GM18511 (cell line): ENCODE data around the gene COX15.
A peak's percentile ranks its signal among the peaks of the same experiment; 100 is the strongest.
"Not testable (repeated sequence)": the region's sequence is repeated elsewhere in the genome, so short reads cannot be mapped to it uniquely, and the experiment has no call there.

Experiments
- ATAC-seq: cut with Tn5 transposase; IDR thresholded peaks from one replicate; pipeline ENCODE4 v1.9.1; 2021; ENCODE audit warnings: mild to moderate bottlenecking, moderate library complexity; ENCODE audit not compliant: unreplicated experiment

COX15 gene

DNA sequence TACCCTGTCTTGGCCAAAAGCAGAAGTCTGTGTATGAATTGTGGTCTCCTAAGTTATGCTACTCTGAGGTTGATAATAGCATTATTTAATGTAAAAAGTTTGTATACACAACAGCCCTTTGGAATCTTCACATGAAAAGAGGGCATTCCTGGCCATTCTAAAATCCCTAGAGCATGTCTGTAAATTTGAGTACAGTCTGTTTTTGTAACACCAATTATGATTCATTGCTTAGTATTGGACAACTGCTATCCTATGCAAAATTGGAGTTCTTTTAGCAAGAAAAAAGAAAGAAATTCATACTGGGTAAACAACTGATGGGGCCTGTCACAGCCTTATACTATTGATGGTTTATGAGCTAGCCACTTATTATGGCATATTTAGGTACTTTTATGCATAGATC, 10.3 kb upstream of the COX15 start:
- no peak for ATAC-seq

DNA sequence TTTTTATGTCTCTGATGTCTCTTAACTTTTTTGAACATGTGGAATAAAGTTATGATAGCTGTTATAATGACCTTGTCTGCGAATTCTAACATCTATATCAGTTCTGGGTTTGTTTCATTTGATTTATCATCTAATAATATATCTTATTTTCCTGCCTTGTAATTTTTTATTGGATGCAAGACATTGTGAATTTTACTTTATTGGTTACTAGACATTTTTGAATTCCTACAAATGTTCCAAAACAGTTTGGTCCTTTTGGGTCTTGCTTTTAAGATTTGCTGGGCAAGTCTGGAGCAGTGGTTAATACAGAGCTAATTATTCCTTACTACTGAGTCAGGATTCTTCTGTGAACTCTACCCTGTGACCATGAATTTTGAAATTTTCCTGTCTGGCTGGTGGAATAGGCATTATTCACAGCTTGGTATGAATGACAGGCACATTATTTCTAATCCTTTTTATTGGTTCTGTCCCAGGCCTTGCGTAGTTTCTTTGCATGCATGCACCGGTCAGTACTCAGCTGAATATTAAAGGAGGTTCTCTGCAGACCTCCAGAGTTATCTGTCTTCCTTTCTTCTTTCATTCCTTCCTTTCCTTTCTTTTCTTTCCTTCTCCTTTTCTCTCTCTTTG, 9.1 kb upstream of the COX15 start:
- ATAC-seq = no peak

DNA sequence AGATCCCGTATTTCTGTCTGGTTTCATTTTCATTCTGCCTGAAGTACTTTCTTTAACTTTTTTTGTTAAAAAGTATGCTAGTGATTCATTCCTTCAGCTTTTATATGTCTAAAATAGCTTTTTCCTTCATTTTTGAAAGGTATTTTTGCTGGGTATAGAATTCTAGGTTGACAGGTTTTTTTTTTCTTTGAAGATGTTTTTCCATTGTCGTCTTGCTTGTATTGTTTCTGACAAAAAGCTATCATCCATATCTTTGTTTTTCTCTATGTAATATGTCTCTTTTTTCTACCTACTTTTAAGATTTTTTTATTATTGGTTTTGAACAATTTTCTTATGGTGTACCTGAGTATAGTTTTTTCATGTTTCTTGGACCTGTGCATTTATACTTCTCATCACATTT, 8.3 kb upstream of the COX15 start:
- ATAC-seq = no peak

DNA sequence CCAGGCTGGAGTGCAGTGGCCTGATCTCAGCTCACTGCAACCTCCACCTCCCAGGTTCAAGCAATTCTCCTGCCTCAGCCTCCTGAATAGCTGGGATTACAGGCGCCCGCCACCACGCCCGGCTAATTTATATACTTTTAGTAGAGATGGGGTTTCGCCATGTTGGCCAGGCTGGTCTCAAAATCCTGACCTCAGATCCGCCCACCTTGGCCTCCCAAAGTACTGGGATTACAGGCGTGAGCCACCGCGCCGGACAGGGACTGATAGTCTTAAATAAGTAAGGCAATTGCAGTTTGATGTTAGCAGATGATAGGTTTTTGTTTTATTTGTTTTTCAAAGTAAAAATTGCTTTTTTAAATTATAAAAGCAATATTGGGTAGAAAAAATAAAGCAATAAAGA, 2.2 kb upstream of the COX15 start:
- not testable (repeated sequence) for ATAC-seq

DNA sequence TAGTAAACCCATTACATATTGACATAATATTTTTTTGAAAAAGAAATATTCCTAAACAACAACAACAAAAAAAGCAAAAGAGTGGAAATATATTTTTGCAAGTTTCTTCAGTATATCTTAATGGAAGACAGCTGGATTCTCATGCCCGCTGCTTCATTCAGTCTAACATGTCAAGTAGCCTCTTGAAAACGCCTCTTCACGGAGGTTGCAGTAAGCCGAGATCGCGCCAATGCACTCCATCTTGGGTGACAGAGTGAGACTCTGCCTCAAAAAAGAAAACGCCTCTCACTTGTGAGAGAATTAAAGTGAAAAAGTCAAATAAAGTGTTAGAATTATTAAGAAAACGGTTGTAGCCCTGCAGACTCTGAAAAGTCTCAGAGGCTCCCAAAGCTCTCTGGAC, 1.4 kb upstream of the COX15 start:
- no peak for ATAC-seq

DNA sequence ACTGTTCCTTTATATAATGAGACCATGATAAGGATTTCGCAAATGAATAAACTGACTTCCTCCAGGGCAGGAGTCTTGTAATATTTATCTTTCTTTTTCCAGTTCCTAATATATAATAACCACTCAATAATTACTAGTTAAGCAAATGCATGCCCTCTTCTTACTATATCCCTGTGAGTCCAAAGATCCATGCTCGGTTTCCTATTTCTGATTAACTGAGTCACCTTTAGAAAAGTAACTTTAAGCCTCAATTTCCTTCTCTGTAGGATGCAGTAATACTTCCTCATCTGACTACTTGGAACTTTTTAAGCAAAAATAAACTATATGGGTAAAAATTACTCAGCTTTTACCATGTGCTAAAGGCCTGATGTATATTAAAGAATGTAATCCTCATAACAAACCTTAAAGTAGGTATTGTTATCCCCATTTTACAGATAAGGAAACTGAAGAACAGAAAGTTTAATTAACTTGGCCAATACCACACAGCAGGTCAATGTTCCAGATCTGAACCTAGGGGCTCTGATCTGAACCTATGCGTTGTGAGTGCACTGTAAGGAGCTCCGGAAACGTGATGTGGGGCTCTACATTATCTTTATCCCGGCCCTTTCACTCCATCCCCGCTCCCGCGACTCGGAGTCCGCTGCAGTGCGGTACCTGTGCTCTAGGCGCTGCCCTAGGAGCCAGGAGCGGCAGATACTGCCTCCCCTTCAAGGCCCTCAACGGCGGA, 458 bp downstream of the COX15 start:
- peak; percentile 49 for ATAC-seq

DNA sequence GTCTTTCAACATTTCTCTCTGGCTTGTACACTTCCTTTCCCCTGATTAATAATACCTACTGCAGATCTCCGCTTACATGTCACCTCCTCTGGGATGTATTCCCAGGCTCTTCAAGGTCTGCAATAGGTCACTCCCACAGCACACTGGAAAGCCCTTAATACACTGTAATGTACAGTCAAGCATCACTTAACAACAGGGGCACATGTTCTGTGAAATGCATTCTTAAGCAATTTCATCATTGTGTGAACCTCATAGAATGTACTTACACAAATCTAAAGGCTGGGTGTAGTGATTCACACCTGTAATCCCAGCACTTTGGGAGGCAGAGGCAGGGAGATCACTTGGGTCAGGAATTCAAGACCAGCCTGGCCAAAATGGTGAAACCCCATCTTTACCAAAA, 1.9 kb downstream of the COX15 start:
- no peak for ATAC-seq

DNA sequence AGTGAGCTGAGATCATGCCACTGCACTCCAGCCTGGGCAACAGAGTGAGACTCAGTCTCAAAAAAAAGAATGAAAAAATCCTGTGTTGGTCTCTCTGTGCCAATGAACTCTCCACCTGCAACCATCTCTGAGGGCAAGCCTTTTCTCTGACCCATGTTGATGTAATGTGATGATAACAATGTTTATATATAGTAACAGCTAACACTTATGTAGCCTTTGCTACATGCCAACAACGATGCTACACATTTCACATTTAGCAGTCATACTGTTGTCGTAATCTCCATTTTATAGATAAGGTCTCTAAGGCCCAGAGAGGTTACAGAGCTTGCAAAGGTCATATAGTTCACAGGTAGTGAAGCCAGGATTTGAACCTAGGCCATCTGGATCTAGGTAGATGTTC, 11.5 kb downstream of the COX15 start:
- ATAC-seq = no peak

DNA sequence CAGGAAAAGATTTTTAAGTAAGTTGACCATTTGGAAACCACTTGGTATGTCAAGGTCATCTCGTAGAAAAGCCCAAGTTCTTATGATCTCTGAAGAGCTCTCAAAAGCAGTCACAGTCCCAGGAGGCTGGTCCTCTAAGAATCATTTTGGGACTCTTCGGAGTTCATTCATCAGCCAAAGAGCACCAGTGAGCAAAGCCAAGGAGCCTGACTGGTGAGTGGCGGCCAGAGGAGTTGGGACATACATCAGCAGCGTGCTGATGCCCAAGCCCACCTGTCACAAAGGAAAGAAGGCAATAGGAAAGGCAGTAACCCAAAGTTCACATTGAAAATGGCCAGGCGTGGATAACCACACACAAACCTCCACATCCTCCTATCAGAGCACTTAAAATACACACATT, 17.5 kb downstream of the COX15 start:
- ATAC-seq = no peak

DNA sequence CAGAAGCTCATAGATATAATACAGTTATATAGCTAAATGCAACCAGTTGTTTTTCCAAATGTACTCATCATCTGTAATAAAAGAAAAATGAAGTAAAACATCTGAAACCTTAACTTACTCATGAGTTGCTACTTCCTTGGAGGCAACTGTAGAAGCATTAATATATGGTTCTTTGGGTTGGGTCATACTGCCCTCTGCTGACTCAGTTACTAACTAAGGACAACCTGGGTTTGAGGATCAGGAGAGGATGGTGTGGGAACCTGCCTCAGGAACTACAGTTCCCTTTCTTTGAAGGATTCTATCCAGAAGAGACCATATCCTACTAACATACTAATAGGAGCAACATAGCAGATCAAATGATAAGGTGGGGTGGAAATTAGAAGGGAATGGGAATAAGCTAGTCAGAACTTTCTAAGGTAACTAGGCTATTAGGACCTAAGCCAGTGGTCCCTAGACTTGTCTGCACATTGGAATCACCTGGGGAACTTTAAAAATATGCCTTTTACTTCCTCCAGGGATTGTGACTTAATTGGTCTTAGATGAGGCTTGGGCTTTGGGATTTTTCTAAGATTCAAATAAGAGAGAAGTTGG, 20.7 kb downstream of the COX15 start:
- peak; percentile 68 for ATAC-seq

DNA sequence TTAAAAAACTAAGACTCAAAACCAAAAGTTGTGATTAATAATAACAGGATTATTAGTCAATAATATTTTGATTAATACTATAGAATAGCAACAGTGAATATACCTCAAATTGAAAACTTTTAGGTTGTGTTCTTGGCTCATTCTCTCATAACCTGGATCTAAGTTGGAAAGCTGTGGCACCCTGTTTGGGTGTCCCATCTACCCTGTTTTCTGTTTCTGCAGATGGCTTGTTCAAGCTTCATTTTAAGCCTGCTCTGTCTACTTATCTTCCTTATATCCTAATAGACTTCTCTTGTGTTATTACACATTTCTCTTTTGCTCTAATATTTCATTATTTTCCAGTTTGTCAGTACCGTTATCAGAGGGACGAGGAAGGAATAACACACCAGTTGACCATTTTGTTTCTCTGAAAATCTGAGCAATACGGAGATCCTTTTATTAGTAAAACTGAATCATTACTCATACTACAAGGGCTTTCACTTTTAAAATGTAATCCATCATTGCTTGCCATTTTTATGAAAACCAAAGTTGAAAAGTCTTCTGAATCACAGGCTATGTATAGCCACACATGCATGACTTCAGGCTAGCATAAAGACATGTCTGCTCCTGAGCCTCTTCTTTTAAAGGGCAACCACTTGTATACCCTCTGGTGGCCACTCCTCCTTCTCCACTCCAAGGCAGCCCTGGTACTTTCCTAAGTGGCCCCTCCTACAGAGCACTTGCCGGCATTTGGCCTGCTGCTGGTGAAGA, 22.3 kb downstream of the COX15 start:
- ATAC-seq = peak; percentile 85

DNA sequence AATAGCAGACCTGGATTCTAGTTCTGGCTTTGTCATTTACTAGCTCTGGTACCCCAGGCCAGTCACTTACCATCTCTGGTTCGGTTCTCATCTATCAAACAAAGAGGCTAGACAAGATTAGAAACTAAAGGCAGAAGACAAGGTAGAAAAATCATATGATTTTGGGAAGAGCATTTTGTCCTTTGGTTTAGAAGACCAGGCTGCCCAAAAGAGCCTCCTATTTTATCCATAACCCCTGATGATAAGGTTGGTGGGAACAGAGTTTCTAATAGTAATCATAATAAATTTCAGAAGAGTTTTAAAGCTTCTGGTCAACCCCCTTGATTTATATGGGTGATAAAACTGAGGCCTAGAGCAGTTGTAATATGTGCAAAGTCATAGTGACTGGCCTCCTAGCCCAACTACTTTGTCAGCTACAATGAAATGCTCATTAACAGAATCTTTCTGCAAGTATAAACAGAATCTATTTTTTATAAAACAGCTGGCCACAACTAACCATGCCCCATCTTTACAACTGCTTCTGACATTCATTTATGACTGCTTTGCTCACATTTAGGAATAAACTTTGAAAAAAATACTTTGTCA, 23.4 kb downstream of the COX15 start:
- ATAC-seq = no peak

DNA sequence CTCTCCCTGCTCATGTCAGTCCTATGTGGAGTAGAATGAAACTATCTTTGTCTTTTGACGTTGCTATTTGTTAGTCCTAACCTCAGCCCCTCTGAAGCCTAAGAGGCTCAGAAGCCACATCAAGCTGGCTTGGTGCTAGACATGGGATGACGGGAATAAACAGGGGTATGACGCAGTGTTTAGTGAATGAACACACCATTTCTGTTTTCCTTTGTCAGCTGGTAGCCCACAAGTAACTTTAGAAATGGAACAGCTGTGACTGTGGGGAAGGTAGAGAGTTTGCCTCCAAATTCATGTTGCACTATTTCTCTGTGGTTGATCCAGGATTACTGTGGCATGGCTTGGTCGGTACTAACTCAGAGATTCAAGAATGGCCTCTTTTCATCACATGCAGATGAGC, 31.3 kb downstream of the COX15 start:
- no peak for ATAC-seq

DNA sequence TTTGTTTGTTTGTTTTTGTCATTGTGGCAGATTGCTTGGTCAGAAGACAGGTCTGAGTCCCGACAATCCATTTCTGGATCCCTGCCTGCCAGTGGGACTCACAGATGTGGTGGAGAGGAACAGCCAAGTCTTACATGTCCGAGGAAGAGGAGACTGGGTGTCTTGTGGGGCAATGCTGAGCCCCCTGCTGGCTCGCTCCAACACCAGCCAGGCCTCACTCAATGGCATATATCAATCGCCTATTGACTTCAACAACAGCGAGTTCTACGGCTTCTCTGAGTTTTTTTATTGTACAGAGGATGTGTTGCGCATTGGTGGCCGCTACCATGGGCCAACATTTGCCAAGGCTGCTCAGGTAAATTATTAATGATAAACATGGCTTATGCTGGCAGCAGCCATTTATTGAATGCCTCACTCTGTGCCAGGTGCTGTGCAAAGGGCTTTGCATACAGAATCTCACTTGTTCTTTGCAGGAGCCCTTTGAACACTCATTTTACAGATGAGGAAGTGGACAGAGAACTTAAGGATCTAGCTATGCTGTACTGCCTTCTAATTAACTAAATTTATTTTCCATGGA, 33.3 kb downstream of the COX15 start:
- ATAC-seq = no peak

DNA sequence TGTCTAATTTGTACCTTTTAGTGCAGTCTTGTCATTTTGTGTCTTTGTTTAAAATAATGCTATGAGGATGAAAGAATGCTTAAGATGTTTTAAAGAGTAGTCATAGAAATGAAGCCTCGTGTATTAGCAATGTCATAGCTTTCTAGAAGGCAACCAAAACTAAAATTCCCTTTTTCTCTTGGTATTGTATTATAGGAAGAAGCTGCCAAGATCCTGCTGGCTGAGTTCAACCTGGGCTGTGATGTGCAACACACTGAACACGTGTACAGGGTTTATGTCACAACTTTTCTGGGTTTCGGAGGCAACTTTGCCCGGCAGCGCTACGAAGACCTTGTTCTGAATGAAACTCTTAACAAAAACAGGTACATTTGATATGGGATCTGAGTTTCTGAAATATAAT, 36.2 kb downstream of the COX15 start:
- no peak for ATAC-seq

DNA sequence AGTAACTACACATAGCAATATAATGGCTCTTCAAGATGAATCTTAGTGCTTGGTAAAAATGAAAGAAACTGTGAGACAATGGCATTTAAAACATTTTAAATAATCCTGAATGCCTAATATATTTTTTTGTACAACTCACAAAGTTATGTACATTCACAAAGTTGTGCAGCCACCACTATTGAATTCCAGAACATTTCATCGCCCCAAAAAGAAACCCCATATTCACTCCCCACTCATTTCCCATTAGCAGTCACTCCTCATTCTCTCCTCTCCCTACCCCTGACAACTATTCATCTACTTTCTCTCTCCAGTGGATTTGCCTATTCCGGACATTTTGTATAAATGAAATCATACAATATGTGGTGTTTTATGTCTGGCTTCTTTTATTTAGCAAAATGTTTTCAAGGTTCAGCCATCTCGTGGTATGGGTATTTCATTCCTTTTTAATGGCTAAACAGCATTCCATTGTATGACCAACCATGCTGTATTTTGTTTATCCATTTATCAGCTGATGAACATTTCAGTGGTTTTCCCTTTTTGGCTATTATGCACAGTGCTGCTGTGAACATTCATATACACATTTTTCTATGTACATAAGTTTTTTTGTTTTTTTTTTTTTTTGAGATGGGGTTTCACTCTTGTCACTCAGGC, 37.9 kb downstream of the COX15 start:
- ATAC-seq = no peak

DNA sequence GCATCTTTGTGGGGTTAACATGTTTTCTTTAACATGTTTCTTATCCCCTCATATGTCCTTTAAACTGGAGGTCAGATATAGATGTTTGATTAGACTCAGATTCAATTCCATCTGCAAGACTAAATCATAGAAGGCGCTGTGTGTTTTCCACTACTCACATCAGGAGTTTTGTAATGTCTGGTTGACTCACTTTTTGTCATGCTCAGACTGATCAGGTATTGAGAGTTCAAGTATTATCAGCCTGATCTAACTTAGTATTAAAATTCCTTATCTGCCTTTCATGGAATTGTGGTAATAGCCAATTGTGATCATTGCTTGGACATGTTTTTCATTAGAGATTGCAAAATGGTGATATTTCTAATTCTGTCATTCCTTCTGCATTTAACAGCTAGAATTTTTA, 42.5 kb downstream of the COX15 start:
- no peak for ATAC-seq

DNA sequence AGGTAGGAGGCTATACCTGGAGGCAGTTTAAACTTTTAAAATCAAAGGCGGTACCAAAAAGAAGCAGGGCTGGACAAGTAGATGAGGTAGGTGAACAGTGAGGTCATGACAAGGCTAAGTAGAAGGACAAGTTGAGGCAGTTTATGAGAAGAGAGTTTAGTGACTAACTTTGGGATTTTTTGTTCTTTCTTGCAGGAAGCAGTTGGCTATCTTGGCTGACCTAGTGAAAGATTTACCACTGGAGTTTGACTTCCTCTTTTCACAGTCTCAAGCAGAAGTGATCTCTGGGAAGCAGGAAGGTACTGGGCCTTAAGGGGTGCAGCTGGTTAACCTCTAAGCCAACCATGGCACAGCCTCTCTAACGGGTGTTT, 46.3 kb downstream of the COX15 start:
- ATAC-seq = peak; percentile 97

DNA sequence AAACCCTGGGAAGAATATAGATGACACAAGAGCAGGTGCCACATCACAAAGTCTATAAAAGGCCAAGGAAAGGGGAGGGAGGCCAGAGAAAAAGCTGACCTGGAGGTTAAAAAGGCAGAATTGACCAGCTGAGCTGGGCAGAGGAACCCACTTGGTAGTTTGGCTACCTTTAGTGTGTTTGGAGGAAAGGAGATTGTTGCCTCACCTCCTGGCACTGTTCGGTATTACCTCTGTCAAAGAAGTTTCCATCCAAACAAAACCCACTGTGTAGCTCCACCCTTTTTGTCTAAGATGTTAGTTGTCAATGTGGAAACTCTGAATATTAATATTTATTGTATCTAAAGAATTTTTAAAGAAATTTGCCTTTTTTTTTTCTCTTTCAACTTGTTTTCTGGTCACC, 49.2 kb downstream of the COX15 start:
- no peak for ATAC-seq
